HuH-7.5 (cell line): ENCODE measurements around the gene PROCR.
"Not testable (repeated sequence)": the region's sequence is repeated elsewhere in the genome, so short reads cannot be mapped to it uniquely, and the experiment has no call there.

Experiments
- DNase-seq: peaks from one replicate; pipeline ENCODE4 v3.0.0; 2011; ENCODE audit warnings: low spot score

Gene PROCR

DNA sequence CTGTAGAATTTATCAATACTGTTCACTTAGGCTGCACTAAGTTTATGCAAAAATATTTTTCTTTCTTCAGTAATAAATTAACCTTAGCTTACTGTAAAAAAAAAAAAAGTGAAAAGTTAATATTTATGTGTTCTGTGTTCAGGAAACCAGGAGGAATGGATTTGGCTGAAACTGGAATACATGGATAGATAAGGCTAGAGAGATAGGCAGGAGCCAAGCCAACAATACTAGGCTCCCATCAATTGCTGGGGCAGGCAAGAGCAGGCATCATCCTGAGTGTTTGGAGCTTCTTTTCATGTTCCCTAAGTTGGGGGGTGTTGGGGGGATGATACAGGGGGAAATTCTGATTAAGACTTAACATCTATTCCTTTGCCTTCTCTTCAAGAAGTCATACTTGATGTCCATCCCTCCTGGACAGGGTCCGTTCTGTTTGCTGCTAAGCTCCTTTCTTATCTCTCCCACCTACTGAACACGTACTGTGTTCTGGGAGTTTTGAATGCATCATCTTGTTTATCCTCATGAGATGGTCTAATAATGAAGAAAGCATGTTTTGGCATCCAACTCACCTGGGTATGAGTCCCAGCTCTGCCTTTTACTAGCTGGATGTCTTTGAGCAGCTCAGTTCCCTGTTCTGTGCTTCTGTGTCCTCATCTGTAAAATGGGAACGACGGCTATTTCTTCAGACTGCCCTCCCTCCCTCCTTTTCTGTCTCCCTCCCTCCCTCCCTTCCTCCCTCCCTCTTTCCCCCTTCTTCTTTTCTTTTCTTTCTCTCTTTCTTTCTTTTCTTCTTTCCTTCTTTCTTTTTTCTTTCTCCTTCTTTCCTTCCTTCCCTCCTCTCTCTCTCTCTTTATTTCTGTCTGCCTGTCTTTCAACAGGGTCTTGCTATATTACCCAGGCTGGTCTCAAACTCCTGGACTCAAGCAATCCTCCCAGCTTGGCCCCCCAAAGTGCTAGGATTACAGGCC is 6.4 kb upstream of the PROCR start:
- DNase-seq: no peak

DNA sequence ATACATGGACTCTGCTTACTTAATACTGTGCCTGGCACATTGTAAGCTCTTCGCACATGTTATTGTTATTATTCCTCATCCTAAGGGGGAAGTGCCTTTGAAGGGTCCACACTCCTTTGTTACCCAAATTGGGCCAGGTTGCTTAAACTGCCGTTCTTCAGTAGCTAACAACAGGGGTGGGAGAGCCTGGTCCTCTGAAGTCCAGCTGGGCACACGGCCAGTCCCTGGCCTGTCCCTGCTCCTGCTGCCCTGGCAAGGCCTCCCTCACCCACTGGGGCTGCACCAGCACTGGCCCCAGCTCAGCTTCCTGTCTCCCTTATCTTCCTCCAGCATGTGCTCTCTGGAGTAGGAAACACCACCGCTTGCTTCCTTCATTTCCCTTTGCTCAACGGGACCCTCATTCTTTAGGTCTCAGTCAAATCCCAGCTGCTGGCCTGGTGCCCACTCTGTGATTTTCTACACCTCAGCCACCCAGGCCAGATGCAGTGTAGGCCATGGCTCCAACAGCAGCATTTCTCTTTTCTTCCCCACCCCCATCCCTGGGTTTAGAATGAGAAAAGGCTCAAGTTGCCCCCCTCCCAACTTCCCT is 5.5 kb upstream of the PROCR start:
- DNase-seq: no peak

DNA sequence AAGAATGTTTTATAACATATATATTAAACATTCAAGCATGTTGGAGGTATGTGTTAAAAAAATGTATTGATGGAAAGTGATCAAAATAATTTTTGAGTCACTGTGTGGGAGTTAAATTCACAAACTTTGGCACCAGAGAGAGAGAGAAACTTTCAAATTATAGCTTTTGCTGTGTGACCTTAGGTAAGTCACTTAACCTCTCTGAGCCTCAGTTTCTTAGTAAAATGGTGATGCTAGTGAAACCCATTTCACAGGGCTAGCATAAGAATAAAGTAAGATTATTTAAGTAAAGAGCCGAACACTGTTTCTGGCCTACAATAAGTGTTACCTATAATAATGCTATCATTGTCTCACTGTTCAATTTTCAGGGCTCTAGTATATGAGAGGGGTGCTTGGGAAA is 4.1 kb upstream of the PROCR start:
- no peak for DNase-seq

DNA sequence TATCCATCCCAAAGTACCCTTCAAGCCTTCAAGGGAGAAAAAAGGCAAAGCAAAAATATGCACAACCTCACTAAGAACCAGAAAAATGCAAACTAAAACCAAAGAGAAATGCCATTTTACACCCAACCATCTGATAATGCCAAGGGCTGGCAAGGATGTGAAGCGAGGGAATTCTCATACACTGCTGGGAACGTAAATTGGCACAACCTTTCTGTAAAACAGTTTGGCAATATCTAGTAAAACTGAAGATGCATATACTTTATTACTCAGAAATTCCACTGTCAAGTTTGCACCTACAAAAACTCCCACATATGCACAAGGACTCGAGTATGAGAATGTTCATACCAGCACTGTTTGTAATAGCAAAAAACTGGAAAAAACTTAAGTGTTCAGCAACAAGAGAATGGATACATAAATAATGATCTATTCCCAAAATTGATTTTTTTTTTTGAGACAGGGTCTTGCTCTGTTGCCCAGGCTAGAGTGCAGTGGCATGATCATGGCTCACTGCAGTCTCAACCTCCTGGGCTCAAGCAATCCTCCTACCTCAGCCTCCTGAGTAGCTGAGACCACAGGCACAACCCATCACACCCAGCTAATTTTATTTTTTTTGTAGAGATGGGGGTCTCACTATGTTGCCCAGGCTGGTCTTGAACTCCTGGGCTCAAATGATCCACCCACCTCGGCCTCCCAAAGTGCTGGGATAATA is 3.0 kb upstream of the PROCR start:
- not testable (repeated sequence) for DNase-seq

DNA sequence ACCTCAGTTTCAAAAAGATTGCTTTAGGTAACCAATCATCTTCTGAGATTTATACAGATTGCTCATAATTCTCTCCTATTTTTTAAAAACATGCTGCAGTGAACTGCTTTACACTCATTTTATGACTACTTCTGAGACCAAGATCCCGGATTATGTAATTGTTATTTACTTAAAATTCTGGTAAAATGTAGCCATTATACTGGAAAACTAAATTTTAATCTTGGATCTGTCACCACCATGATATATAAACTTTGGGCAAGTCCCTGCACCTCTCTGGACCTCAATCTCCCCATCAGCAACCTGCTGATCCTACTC is 477 bp upstream of the PROCR start:
- no peak for DNase-seq

DNA sequence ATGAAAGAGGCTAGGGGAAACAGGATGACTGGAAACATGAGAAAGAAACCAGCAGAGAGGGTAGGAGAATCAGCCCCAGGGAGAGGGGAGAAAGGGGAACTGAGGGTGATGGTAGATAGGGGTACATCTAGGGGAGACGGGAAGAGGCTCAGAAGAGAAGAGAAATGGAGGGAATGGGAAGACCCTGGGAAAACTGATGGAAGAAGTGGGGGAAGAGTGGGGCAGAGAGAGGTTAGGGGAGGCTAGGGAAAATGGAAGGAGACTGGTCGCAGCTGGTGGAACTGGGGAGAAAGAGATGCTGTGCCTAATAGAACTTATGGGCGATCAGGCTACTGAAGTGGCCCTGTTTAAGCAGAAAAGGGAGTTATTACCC is 548 bp downstream of the PROCR start:
- no peak for DNase-seq

DNA sequence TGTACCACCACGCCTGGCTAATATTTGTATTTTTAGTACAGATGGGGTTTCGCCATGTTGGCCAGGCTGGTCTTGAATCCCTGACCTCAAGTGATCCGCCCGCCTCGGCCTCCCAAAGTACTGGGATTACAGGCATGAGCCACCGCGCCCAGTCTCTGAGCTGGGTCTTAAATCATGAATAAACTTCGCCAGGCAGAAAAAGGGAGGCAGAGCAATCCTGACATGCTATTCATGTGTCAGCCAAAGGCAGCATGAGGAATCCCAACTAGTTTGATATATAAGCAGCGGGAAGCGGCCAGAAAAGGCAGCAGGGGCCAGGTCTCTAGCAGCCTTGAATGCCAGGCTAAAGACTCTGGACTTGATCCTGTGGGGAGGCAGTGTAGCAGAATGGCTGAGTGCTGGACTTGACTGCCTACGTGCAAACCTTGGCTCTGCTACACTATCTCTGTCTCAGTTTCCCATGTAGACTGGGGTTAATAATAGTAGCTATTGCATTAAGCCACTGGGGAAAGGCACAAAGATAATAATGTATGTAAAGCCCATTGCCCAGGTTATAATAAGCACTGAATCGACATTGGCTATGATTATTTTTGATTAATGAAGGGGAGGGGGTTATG is 1.8 kb downstream of the PROCR start:
- no peak for DNase-seq

DNA sequence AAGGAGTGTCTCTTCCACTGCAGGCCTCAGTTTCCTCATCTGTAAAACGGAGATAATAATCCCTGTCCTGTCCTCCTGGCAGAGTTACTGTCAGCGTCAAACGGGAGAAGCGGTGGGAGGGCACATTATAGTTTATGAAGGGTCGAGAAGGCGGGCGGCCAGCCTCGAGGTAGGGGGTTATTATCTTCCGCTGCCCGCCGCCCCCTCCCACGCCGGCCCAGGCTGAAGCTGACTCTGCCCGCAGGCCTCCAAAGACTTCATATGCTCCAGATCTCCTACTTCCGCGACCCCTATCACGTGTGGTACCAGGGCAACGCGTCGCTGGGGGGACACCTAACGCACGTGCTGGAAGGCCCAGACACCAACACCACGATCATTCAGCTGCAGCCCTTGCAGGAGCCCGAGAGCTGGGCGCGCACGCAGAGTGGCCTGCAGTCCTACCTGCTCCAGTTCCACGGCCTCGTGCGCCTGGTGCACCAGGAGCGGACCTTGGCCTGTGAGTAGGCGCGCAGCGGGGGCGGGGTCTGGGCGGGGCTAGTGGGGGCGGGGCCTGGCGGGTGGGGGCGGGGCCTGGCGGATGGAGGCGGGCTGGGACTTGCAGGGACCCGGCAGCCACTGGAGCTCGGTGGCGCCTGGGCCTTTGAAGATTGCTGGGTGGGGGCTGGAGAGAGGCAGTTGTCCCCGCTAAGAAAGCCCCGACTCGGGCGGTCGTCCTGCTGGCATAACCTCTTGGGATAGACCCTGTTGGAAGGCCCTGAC is 2.8 kb downstream of the PROCR start:
- DNase-seq: peak; percentile 91

DNA sequence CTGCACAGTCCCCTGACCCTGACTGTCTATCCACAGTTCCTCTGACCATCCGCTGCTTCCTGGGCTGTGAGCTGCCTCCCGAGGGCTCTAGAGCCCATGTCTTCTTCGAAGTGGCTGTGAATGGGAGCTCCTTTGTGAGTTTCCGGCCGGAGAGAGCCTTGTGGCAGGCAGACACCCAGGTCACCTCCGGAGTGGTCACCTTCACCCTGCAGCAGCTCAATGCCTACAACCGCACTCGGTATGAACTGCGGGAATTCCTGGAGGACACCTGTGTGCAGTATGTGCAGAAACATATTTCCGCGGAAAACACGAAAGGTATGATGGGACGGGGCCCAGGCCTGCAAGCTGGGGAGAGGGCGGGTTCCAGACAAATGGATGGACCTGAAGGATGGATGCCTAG is 4.3 kb downstream of the PROCR start:
- DNase-seq: no peak

DNA sequence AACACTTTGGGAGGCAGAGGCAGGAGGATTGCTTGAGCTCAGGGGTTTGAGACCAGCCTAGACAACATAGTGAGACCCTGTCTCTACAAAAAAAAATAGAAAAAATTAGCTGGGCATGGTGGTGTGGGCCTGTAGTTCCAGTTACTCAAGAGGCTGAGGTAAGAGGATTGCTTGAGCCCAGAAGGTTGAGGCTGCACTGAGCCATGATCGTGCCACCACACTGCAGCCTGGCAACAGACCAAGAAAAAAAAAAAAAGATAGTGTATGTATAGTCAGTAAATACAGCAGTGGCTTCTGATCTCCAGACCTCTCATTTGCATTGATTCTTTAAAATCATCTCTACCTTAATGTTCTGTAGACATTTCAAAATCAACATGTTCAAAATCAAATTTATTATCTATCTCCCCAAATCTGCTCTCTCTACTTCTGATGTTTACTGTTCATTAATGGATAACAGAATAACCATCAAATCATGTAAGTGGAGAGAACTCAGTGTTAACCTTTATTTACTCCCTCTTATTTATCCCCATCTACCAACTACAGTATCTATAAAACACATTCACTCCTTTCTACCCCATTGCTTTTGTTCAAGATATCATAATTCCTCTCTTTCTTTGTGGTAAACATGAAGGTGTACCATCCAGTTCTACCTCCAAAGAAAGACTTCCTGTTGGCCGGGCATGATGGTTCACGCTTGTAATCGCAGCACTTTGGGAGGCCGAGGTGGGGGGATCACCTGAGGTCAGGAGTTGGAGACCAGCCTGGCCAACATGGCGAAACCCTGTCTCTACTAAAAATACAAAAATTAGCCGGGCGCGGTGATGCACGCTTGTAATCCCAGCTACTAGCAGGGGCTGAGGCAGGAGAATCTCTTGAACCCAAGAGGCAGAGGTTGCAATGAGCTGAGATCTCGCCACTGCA is 7.7 kb downstream of the PROCR start:
- no peak for DNase-seq

DNA sequence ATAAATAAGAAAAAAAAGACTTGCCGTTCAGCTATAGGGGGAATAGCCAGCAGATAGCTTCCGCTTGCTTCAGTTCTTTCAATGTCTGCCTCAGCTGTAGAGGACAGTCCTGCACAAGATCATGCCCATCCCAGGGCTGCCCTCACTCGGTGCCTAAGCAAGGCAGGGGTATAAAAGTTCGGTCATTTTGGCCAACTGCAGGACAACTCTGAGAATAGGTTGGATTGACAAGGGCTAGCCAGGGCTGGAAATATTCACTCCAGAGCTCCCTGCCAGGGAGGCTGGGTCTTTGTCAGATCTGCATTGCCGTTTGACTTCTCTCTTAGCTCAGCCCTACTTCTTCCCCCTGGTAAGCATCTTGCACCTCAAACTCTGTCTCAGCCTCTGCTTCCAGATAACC is 8.4 kb downstream of the PROCR start:
- DNase-seq: no peak

DNA sequence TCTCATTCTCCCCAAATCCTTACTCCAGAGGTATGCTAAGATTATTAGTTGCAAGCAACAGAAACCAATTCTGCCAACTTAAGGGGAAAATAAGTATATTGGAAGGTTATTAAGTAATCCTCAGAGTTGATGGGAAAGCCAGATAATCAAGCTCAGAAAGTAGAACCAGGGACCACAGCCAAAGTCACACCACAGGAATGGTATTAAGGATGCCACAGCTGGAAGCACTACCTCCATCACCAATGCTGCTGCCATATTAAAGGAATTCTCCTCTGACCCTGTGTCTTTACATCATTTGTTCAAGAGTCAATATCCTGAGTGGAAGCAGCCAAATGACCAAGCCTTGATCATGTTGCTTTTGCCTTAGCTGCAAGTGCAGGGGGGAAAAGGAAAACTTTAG is 9.9 kb downstream of the PROCR start:
- no peak for DNase-seq

DNA sequence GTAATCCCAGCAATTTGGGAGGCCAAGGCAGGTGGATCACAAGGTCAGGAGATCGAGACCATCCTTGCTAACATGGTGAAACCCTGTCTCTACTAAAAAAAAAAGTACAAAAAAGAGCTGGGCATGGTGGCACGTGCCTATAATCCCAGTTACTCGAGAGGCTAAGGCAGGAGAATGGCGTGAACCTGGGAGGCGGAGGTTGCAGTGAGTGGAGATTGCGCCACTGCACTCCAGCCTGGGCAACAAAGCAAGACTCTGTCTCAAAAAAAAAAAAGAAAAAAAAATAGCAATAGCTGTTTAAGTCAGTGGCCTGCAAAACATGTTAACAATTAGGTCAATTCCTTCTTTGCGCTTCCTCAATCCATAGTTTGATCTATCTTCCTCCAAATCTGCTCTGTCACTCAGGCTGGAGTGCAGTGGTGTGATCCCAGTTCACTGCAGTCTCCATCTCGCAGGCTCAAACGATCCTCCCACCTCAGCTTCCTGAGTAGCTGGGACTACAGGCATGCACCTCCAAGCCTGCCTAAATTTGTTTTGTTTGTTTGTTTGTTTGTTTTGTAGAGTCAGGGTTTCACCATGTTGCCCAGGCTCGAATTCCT is 14.9 kb downstream of the PROCR start:
- DNase-seq: not testable (repeated sequence)

DNA sequence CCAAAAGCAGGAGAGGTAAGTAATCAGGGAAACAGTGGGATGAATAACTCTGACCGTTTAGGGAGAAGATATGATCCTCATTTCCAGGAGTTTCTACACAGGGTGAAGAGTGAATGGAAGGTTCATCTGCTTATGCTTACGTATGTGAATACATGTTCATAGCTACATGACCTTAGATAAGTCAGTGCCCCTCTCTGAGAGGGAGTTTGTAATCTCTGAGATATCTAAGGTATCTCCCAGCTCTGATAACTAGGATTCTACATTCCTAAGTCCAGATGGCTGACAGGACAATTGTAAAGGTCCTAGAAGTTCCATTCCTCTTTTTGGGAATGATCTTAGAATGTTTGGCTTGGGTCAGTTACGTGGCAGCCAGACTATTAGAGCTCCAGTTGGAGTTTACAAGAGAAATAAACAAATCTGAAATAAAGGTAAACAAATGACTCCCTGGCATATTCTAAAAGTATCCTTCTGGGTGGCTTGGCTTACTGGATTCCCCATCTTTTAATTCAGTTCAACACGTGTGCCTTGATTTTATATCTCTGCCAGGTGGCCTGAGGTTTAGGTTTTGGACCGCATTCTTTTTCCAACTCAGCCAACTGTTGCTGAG is 15.8 kb downstream of the PROCR start:
- DNase-seq: no peak

DNA sequence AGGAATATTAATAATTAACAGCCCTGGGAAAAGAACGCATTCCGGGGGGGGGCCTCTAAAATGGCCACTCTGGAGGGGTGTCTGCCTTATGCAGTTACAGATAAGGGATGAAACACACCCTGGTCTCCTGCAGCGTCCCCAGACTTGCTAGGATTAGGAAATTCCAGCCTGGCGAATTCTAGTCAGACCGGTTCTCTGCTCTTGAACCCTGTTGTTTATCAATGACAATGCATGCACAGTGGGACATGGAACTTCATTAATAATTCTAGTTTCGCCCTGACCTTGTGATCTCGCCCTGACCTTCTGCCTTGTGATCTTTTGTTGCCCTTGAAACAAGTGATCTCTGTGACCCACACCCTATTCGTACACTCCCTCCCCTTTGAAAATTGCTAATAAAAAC is 17.4 kb downstream of the PROCR start:
- DNase-seq: not testable (repeated sequence)

DNA sequence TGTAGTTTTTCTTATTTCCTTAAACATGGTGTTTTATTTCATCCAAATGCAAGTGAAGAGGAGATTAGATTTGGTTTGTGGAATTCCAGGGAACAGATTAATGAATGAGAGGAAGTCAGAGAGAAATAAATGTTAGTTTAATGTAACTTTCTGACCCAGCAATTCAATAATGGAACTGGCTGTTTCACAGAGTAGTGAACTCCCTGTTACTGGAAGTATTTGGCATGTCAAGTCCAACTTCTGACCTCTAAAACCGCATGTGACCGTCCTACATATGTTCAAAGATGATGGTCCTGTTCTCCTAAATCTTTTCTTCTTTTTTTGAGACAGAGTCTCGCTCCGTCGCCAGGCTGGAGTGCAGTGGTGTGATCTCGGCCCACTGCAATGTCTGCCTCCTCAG is 18.7 kb downstream of the PROCR start:
- DNase-seq: no peak

DNA sequence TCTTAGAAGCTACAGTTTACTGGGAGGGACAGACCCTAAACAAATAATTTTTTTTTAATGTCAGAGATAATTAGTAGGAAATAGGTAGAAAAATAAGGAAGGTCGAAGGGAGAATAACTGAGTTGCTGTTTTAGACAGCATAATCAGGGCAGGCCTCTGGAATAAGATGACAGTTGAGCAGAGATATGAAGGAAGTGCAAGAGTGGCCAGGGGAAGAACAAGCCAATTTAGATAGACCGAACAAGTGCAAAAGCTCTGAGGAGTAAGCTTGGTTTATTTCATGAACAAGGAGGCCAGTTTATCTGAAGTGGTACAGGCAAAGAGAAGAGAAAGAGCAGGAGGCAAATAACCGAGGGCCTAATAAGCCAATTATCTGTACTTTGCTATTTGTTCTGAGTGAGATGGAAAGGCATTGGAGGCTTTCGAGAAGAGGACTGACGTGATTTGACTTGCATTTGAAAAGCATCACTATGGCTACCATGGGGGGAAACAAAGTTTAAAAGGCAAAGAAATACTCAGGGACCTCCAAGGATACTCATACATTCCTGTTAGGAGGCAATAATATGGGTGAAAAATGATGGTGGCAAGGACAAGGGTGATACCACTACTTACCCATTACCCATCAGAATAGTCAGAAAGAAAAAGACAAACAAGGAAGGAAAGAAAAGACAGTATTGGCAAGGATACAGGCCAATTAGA is 19.7 kb downstream of the PROCR start:
- DNase-seq: no peak

DNA sequence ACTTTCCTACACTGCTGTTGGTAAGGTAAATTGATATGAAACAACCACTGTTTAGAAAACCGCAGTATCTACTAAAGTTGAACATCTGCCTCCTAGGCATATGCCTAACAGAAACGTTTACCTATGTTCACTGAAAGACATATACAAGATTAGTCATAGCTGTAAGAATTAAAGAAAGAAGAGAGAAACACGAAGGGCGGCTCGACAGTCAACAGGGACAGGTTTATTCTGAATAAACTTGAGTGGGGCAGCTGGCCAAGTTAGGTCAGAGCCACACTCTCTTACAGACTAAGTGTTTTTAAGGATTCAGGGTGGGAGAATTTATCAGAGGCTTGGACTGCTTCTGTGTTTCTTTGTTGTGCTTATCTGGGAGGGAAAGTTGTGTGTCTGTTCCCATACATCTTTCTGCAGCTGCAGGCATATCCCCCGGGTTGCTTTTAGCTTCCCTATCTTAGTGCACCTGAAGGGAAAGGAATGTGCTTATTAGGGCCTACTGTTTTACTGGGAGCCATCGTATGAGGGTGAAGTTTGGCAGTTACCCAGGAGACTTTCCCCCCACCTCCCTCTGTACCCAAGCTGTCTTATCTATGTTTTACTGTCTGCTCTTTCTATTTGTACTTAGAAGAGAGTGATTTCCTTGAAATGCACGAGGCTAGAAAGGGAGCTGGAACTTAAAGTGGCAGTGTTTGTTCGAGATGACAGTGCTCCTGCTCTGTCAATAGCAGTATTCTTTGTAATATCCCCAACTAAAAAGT is 20.4 kb downstream of the PROCR start:
- no peak for DNase-seq
